ENCODE results near the gene LZTS2.

- TF ChIP-seq TSHZ2 (CRISPR knock-in tag; IDR thresholded peaks at IDR 0.05) (no peak), ZNF70 (CRISPR knock-in tag; IDR thresholded peaks at IDR 0.05) (no peak), PPARA (CRISPR knock-in tag; IDR thresholded peaks at IDR 0.05; ENCODE audit: borderline replicate concordance) (no peak), CSDC2 (CRISPR knock-in tag; IDR thresholded peaks at IDR 0.05) (no peak)
Measured at GRCh38 chr10:100993986-100994708, 5.5 kb upstream of the LZTS2 start.

Measured in SK-N-SH treated with all-trans-retinoic acid at 6 μM for 48 hours (cell line).